ENCODE measurements around the gene PLSCR2. TPM values are rescaled to one million over a fixed set of nuclear protein-coding genes. Genes with fewer than 3 reads are reported as not detected.
"Not testable (repeated sequence)": the region's sequence is repeated elsewhere in the genome, so short reads cannot be mapped to it uniquely, and the experiment has no call there.

The PLSCR2 gene
- total RNA-seq, 2 experiments from 2014 or later, result not detected

GRCh38 chr3:146497145-146497843 is 27.9 kb upstream of the PLSCR2 start:
- H3K9me3 Mint-ChIP-seq, H3K27ac Mint-ChIP-seq, DNase-seq, H3K4me3 Mint-ChIP-seq, H3K27me3 Mint-ChIP-seq, H3K36me3 Mint-ChIP-seq: not testable (repeated sequence)
- peaks cover 29% of the 10 kb centered on the region for H3K4me1 Mint-ChIP-seq

DNA sequence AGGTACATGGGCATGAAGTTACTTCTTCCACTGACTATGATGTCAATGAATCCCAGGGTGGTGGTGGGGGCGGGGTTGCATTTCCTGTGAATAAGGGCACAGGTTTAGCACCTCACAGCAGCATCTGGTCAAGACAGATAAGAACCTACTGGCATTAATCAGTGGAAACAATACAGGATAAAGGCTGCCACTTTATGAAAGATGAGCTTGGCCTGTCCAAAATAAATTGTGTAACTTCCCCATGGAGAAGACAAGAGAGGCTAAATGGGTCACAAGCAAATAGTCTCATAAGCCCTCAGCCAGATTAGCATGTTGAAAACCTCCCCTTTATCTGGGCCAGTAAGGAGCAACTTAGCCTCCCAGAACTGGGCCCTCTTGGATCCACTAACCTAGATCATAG is 27.4 kb upstream of the PLSCR2 start:
- Mint-ChIP-seq H3K4me1 (peaks cover 26% of the 10 kb centered on the region), H3K4me3 (no peak overlapping the region), H3K27me3 (no peaks in the 10 kb centered on the region), H3K36me3 (peaks cover 2% of the 10 kb centered on the region), H3K27ac (no peak overlapping the region), H3K9me3 (peaks cover 11% of the 10 kb centered on the region)
- DNase-seq, result no peak

- Mint-ChIP-seq H3K9me3 (peaks cover 11% of the 10 kb centered on the region), H3K27me3 (no peaks in the 10 kb centered on the region), H3K36me3 (peaks cover 2% of the 10 kb centered on the region), H3K27ac (no peak overlapping the region), H3K4me1 (peaks cover 22% of the 10 kb centered on the region), H3K4me3 (no peak overlapping the region)
- no peak for DNase-seq
Observed at GRCh38 chr3:146496251-146496650, 26.9 kb upstream of the PLSCR2 start.

GRCh38 chr3:146493761-146494160 is 24.4 kb upstream of the PLSCR2 start:
- Mint-ChIP-seq H3K27me3 (no peaks in the 10 kb centered on the region), H3K27ac (no peak overlapping the region), H3K4me1 (peaks cover 20% of the 10 kb centered on the region), H3K4me3 (no peak overlapping the region), H3K9me3 (peaks cover 19% of the 10 kb centered on the region), H3K36me3 (peaks cover 2% of the 10 kb centered on the region)
- no peak for DNase-seq

- Mint-ChIP-seq H3K4me3 (no peak overlapping the region), H3K27me3 (no peaks in the 10 kb centered on the region), H3K27ac (no peak overlapping the region), H3K36me3 (peaks cover 2% of the 10 kb centered on the region), H3K4me1 (peaks cover 17% of the 10 kb centered on the region), H3K9me3 (peaks cover 20% of the 10 kb centered on the region)
- no peak for DNase-seq
Observed at GRCh38 chr3:146493221-146493620, 23.9 kb upstream of the PLSCR2 start.

- Mint-ChIP-seq H3K27ac (no peak overlapping the region), H3K4me1 (peaks cover 4% of the 10 kb centered on the region), H3K9me3 (peaks cover 23% of the 10 kb centered on the region), H3K36me3 (no peaks in the 10 kb centered on the region), H3K27me3 (no peaks in the 10 kb centered on the region), H3K4me3 (no peak overlapping the region)
- DNase-seq, result no peak
Observed at GRCh38 chr3:146491303-146491702, 21.9 kb upstream of the PLSCR2 start.

GRCh38 chr3:146485297-146485696 is 15.9 kb upstream of the PLSCR2 start:
- peaks cover 27% of the 10 kb centered on the region for H3K9me3 Mint-ChIP-seq
- no peaks in the 10 kb centered on the region for H3K4me1 Mint-ChIP-seq
- DNase-seq, result no peak
- H3K4me3 Mint-ChIP-seq, result no peak overlapping the region
- H3K27ac Mint-ChIP-seq, result no peak overlapping the region
- peaks cover 14% of the 10 kb centered on the region for H3K27me3 Mint-ChIP-seq
- H3K36me3 Mint-ChIP-seq, result peaks cover 12% of the 10 kb centered on the region

GRCh38 chr3:146476094-146476740 is 6.9 kb upstream of the PLSCR2 start:
- Mint-ChIP-seq H3K9me3 (peaks cover 6% of the 10 kb centered on the region), H3K36me3 (no peaks in the 10 kb centered on the region), H3K27me3 (peaks cover 27% of the 10 kb centered on the region), H3K4me3 (no peak overlapping the region), H3K4me1 (no peaks in the 10 kb centered on the region), H3K27ac (no peak overlapping the region)
- DNase-seq, result no peak

GRCh38 chr3:146474976-146475375 is 5.6 kb upstream of the PLSCR2 start:
- not testable (repeated sequence) for H3K27ac Mint-ChIP-seq, H3K9me3 Mint-ChIP-seq, DNase-seq, H3K36me3 Mint-ChIP-seq, H3K4me3 Mint-ChIP-seq, H3K4me1 Mint-ChIP-seq
- peaks cover 22% of the 10 kb centered on the region for H3K27me3 Mint-ChIP-seq

DNA sequence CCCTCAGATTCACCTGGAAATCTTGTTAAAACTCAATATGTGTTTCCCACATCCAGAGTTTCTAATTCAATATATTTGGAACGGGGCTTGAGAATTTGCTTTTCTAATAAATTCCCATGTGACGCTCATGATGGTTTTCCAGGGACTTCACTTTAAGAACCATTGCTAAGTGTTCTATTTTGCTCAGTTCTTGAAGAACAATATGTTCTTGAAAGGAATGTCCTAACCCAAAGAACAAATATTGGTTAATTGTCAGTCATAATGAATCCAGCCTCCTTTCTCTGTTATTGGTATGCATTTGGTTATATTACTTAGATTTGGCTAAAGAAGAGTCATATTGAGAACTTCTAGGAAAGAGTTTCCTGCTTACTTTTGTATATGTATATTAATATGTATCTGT is 4.4 kb upstream of the PLSCR2 start:
- Mint-ChIP-seq H3K9me3 (no peaks in the 10 kb centered on the region), H3K4me1 (peaks cover 12% of the 10 kb centered on the region), H3K36me3 (no peaks in the 10 kb centered on the region), H3K27ac (peak overlapping the region; percentile 57), H3K4me3 (no peak overlapping the region), H3K27me3 (peaks cover 18% of the 10 kb centered on the region)
- no peak for DNase-seq

DNA sequence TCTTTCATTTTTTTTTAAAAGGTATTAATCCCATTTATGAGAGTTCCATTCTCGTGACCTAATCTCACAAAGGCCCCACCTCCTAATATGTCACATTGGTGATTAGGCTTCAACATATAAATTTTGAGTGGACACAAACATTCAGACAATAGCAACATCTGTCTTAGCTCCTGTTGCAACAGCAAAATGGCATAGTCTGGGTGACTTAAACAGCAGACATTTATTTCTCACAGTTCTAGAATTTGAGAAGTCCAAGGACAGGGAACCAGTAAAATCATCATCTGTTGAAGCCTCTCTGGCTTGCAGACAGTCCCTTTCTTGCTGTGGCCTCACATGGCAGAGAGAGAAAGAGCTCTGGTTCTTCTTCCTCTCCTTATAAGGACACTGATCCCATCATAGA is 3.2 kb upstream of the PLSCR2 start:
- Mint-ChIP-seq H3K4me3 (no peak overlapping the region), H3K36me3 (no peaks in the 10 kb centered on the region), H3K27ac (no peak overlapping the region), H3K4me1 (peaks cover 14% of the 10 kb centered on the region), H3K27me3 (peaks cover 10% of the 10 kb centered on the region), H3K9me3 (no peaks in the 10 kb centered on the region)
- DNase-seq, result no peak

DNA sequence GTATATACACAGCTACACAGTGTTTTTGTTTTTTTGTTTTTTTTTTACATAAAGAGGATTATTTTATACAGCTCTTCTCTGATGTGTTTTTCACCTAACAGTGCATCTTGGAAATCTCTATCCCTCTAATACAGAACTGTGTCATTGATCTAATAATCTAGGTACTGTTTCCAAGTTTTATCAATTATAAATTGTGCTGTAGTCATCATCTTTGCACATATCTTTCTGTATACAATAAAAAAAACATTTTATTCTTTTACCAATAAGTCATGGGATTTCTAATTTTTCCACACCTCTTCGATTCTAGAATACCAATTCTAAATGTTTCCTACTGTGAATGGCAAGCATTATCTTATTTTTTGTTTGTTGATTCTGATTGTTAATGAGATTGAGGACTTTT is 1.7 kb upstream of the PLSCR2 start:
- DNase-seq, result no peak
- no peak overlapping the region for H3K4me3 Mint-ChIP-seq
- no peak overlapping the region for H3K27ac Mint-ChIP-seq
- no peaks in the 10 kb centered on the region for H3K9me3 Mint-ChIP-seq
- peaks cover 9% of the 10 kb centered on the region for H3K27me3 Mint-ChIP-seq
- H3K4me1 Mint-ChIP-seq, result peaks cover 14% of the 10 kb centered on the region
- no peaks in the 10 kb centered on the region for H3K36me3 Mint-ChIP-seq

- H3K9me3 Mint-ChIP-seq, result no peaks in the 10 kb centered on the region
- H3K4me3 Mint-ChIP-seq, result peak overlapping the region; percentile 68
- peaks cover 15% of the 10 kb centered on the region for H3K4me1 Mint-ChIP-seq
- H3K27me3 Mint-ChIP-seq, result peaks cover 9% of the 10 kb centered on the region
- no peak for DNase-seq
- no peaks in the 10 kb centered on the region for H3K36me3 Mint-ChIP-seq
- no peak overlapping the region for H3K27ac Mint-ChIP-seq
Observed at GRCh38 chr3:146470425-146470990, 1.1 kb upstream of the PLSCR2 start.

- Mint-ChIP-seq H3K4me1 (peaks cover 23% of the 10 kb centered on the region), H3K9me3 (no peaks in the 10 kb centered on the region), H3K36me3 (peaks cover 2% of the 10 kb centered on the region), H3K4me3 (peak overlapping the region; percentile 68), H3K27me3 (no peaks in the 10 kb centered on the region), H3K27ac (peak overlapping the region; percentile 79)
- no peak for DNase-seq
Observed at GRCh38 chr3:146468671-146469149, 651 bp downstream of the PLSCR2 start.

GRCh38 chr3:146468234-146468633 is 1.1 kb downstream of the PLSCR2 start:
- no peak for DNase-seq
- Mint-ChIP-seq H3K4me3 (no peak overlapping the region), H3K4me1 (peaks cover 26% of the 10 kb centered on the region), H3K36me3 (peaks cover 6% of the 10 kb centered on the region), H3K27ac (peak overlapping the region; percentile 5), H3K27me3 (no peaks in the 10 kb centered on the region), H3K9me3 (no peaks in the 10 kb centered on the region)

All from activated naive CD8-positive, alpha-beta T cell treated with anti-CD3 and anti-CD28 coated beads for 36 hours (primary cell).